ENCODE data around the gene CD99L2.
A peak's percentile ranks its signal among the peaks of the same experiment; 100 is the strongest.

The CD99L2 gene

GRCh38 chrX:150898343-150899190 lies at the start of gene CD99L2:
Gene CD99L2 (minus strand): TSS chrX:150898668. CDS start chrX:150898588, 80 bp downstream.
- DNase-seq: peak; percentile 90 to 91

GRCh38 chrX:150944233-150944632 lies 45.8 kb upstream of the CD99L2 start:
- DNase-seq: no peak

DNA sequence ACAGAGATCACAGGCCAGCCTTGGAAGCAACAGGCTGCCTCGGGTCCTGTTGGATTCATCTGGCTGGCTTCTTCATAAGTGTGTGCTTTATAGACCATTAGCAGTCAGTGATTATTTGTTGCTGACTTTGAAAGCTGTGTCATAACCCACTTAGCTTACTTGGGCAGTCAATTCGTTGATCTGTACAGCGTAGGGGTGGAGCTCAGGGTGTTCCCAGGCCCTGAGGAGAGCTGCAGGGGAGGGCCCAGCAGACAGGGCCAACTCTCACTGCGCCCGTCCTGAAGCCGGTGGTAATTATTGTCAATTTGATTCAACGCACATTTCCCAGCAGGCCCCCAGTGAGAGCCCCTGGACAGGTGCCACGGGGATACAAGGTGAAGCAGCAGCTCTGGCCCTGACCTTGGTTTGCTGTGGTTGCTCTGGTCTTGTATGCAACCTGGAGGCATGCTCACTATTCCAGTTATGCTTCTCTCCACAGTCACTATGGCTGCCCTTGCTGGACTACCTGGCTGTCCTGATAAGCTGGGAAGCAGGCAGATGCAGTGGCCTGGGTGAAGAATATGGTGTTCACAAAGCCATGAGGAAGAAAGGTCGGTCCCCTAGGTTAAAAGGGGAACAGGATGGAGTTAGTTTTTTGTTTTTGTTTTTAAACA lies 44.6 kb upstream of the CD99L2 start:
- DNase-seq: no peak

DNA sequence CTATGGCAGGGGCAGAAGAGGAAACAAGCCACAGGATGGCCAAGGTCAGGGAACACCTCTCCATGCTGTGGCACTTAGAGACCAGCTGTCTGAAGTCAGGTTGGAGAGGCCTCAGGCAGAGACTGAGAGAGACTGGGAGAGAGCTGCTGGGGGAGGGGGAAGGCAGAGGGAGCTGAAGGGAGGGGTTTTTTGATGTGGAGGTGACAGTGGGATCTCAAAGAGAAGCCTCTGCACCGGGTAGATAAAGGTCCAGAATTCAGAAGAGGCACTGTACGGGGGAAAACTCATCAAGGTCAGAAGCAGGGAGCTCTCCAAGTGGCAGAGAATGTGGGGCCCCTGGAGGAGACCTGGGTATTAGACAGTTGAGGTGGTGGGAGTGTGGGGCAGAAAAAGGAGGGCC lies 43.1 kb upstream of the CD99L2 start:
- DNase-seq: no peak

DNA sequence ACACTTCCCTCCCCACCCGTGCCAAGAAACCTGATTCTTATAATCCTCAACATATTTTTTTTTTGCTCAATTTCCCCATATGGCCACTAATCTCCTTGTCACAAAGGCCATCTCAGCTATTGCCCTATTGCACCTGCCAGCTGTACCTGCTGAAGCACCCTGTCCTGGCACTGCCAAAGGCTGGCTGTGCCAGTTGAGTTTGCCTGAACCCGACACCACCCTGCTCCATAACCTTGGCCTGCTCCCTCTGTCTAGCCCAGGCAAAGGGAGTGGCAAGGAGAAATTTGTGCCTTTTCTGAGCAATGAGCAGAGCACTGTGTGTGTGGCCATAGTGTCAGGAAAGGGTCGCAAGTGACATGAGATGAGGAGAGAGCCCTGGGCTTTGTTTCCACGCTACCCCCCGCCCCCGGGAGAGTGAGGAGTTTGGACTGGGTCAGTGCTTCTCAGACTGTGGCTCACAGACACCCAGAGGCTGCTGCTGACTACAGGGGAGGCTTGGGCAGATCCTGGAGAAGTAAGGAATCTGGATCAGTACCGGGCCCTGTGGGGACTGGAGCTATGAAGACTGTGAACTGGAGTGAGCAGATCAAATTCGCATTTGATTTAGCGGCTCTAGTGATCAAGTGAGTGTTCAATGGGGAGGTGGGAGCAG lies 42.5 kb upstream of the CD99L2 start:
- no peak for DNase-seq

GRCh38 chrX:150936556-150936955 lies 38.1 kb upstream of the CD99L2 start:
- DNase-seq: no peak

DNA sequence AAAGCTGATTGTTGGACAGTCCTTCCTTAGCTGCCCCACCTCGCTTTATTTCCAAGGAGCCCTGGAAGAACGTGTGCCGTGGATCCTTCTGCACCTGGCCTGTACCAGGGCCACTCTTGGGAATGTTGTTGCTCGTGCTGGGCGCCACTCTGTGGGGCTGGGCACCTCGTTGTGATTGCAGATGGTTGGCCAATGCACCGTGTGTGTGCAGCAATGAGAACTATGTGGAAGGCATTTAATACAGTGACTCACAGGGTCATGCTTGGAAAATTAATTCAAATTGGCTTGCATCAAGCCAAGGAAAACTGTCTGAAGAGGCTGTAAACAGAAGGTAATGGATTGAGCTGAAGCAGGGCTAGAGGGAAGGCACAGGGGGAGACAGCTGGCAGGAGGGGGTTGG lies 37.0 kb upstream of the CD99L2 start:
- DNase-seq: no peak

GRCh38 chrX:150934453-150934852 lies 36.0 kb upstream of the CD99L2 start:
- DNase-seq: no peak

DNA sequence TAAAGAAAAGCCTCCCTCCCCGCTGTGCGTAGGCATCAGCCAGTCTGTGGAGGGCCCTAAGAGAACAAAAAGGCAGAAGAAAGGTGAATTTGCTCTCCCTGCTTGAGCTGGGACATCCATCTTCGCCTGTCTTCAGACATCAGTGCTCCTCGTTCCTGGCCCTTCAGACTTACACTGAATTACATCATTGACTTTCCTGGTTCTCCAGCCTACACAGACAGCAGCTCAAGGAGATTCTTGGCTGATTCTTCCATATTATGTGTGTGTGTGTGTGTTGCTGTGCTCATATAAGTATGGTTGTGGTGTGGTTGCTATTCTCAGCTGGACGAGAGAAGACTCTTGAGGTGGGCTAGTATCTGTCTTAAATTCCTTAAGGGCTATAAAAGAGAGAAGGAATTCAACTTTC lies 35.5 kb upstream of the CD99L2 start:
- DNase-seq: no peak

- no peak for DNase-seq
Observed at GRCh38 chrX:150929058-150929457, 30.6 kb upstream of the CD99L2 start.

DNA sequence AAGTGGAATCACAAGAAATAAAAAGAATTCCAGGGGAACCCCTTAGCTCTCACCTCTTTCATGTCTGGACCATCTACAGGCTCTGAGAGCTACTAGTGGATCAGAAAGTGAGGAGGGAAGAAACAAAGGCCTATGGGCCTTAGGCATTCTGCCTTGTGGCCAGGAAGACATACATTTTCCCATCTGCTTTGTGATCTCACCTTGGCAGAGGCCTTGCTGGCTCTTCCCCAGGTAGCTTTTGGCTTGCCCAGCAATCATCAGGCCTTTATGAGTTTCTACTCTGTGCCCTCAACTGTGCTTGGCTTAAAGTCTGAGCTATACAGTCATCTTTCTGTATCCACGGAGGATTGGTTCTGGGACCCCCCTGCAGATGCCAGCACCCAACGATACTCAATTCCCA lies 28.3 kb upstream of the CD99L2 start:
- DNase-seq: no peak

DNA sequence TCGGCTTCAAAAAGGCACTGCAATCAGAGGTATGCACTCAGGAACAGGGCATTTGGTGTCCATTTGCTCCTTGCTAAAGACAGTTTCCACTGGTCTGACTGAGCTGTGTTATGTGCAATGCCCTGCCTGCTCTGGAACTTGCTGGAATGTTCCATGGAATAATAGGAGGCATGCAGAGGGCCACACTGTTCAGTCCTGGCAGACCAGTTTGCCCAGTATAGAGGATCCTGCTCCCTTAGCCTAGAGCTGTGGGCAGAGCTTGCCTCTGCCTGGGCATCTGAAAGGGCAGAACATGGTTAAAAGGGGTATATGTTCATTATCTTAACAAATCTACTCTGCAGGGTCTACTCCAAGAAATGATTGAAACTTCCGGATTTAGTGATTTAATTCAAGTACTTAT lies 27.8 kb upstream of the CD99L2 start:
- DNase-seq: no peak

- DNase-seq: no peak
Observed at GRCh38 chrX:150919401-150919800, 20.9 kb upstream of the CD99L2 start.

- no peak for DNase-seq
Observed at GRCh38 chrX:150913511-150913910, 15.0 kb upstream of the CD99L2 start.

DNA sequence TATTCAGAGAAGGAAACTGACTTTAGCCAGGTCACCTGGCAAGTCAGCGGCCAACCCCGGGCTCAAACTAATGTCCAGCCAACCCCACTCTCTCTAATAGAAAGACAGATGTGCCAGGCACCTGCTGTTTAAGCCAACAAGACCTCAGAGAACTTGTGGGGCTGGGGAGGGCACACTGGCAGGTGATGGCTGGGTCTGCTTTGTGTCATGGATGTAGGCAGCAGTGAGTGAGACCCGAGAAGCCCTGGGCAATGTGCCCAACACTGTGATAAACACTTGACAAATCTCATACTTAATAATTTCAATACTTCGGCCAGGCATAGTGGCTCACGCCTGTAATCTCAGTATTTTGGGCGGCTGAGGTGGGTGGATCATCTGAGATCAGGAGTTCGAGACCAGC lies 9.0 kb upstream of the CD99L2 start:
- DNase-seq: no peak

DNA sequence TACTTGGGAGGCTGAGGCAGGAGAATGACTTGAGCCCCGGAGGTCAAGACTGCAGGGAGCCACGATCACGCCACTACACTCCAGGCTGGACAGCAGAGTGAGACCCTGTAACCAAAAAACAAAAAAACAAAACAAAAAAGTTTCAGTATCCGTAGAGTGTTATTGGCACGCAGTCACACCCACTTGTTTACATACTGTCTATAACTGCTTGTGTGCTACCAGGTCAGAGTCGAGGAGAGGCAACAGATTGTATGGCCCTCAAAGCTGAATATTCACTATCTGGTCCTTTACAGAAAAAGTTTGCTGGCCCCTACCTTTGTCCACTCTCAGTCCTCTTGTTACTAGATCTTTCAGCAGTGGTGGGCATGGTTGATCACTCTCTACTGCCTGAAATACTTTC lies 8.2 kb upstream of the CD99L2 start:
- no peak for DNase-seq

- DNase-seq: no peak
Observed at GRCh38 chrX:150905293-150905692, 6.8 kb upstream of the CD99L2 start.

GRCh38 chrX:150903110-150903508 lies 4.6 kb upstream of the CD99L2 start:
- no peak for DNase-seq

- no peak for DNase-seq
Observed at GRCh38 chrX:150902434-150903109, 4.1 kb upstream of the CD99L2 start.

GRCh38 chrX:150899191-150899757 lies 806 bp upstream of the CD99L2 start:
- peak; percentile 19 to 43 for DNase-seq

- peak; percentile 21 to 39 for DNase-seq
Observed at GRCh38 chrX:150897421-150898320, 797 bp downstream of the CD99L2 start.

GRCh38 chrX:150896632-150897031 lies 1.8 kb downstream of the CD99L2 start:
- DNase-seq: no peak

Data from CD4-positive, alpha-beta T cell treated with Interleukin-4 for 1 hour (primary cell).